Subcutaneous adipose tissue (tissue), 4 donors: ENCODE measurements around the gene DPEP3. TPM values are rescaled to one million over a fixed set of nuclear protein-coding genes. Genes with fewer than 3 reads are reported as not detected.

Source experiments
- small RNA-seq: library from RNA; depleted of rRNA; stranded (forward); fragments of <200 nt; gene quantifications from one replicate; pipeline ENCODE3, GENCODE V24; 2016
- total RNA-seq, 4 donors: library from RNA; depleted of rRNA; stranded (reverse); fragments of >200 nt; gene quantifications; one replicate each; pipeline ENCODE4 v1.1.0, GENCODE V29; 2016
- TF ChIP-seq, protein P1 (sequence below): fragments of 450-650 bp; IDR thresholded peaks from one replicate; pipeline ENCODE4 v1.5.1; 2016; ENCODE audit warnings: low read depth, mild to moderate bottlenecking, control low read depth, antibody characterized with exemption, moderate library complexity

DPEP3 gene
- total RNA-seq, 4 donors from 2014 or later: 0.22 TPM; not detected in 3

DNA sequence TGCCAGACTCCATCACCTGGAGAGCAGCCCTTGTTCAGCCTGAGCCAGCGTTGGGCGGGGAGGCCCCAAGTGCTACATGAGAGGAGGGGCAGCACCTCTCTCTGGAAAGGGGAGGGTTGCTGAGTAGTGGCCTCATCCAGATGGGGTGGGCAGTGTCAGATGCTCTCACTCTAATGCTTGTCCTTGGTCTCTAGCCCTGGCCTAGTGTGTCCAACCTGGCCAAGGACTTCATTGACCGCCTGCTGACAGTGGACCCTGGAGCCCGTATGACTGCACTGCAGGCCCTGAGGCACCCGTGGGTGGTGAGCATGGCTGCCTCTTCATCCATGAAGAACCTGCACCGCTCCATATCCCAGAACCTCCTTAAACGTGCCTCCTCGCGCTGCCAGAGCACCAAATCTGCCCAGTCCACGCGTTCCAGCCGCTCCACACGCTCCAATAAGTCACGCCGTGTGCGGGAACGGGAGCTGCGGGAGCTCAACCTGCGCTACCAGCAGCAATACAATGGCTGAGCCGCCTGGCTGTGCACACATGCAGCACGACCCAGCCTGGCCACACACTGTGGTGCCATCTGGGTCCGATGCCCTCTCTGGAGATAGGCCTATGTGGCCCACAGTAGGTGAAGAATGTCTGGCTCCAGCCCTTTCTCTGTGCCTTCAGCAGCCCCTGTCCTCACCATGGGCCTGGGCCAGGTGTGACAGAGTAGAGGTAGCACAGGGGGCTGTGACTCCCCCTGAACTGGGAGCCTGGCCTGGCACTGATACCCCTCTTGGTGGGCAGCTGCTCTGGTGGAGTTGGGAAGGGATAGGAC, 53.0 kb downstream of the DPEP3 start:
- TF ChIP-seq, protein P1, sequence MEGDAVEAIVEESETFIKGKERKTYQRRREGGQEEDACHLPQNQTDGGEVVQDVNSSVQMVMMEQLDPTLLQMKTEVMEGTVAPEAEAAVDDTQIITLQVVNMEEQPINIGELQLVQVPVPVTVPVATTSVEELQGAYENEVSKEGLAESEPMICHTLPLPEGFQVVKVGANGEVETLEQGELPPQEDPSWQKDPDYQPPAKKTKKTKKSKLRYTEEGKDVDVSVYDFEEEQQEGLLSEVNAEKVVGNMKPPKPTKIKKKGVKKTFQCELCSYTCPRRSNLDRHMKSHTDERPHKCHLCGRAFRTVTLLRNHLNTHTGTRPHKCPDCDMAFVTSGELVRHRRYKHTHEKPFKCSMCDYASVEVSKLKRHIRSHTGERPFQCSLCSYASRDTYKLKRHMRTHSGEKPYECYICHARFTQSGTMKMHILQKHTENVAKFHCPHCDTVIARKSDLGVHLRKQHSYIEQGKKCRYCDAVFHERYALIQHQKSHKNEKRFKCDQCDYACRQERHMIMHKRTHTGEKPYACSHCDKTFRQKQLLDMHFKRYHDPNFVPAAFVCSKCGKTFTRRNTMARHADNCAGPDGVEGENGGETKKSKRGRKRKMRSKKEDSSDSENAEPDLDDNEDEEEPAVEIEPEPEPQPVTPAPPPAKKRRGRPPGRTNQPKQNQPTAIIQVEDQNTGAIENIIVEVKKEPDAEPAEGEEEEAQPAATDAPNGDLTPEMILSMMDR: no peak

DNA sequence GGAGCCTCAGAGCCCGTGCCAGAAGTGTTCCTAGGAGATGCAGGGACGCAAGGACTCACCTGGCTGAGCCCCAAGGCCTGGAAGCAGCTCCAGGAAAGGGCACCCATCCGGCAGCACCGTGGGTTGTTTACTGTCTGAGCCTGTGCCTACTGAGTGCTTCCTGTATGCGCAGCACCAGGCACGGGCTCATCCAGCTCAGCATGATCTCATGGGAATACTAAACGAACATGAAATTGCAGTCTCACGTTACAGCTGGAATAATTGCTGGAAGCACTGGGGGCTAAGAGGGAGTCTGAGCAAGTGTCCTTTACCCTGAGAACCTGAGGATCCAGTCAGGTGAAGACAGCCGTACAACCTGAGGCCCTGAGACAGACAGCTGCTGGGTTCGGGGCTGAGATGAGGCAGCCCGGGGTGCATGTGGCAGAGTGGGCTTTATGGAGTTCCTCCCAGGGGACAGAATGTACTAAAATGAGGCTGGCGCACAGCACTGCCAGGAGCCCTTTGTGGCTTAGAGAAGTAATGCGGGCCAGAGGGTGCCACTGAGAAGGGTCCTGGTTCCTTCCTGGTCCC, 54.0 kb downstream of the DPEP3 start:
- TF ChIP-seq, protein P1: no peak

Small RNAs within 50 kb of the gene (small RNA-seq; reads per million reads assigned to genes)
- gene RNU6-359P: not detected

Other genes starting within 250 kb of the DPEP3 start
- gene RANBP10, start 173.9 kb downstream of the DPEP3 start, total RNA-seq: 10 to 100 TPM in 1 of 4 donors, 1 to 10 TPM in 3; 8.1 to 11.7 (median 9.3) TPM
- gene TSNAXIP1, start 173.6 kb downstream of the DPEP3 start, total RNA-seq: 1 to 10 TPM in 2 of 4 donors, under 1 TPM in 1, not detected in 1; 0.88 to 1.5 (median 1.0) TPM
- 10 to 100 TPM; 21.2 to 36.9 (median 34.0) TPM for gene THAP11, start 138.2 kb downstream of the DPEP3 start, total RNA-seq
- gene NUTF2, start 133.6 kb downstream of the DPEP3 start, total RNA-seq: 10 to 100 TPM; 56.5 to 98.2 (median 75.4) TPM
- 10 to 100 TPM; 22.8 to 48.0 (median 30.8) TPM for gene CENPT, start 132.8 kb downstream of the DPEP3 start, total RNA-seq
- 10 to 100 TPM; 21.0 to 47.5 (median 28.3) TPM for gene EDC4, start 107.4 kb downstream of the DPEP3 start, total RNA-seq
- 1 to 10 TPM in 3 of 4 donors, not detected in 1; 1.3 to 7.2 (median 2.5) TPM for gene NRN1L, start 95.6 kb downstream of the DPEP3 start, total RNA-seq
- gene PSKH1, start 87.2 kb downstream of the DPEP3 start, total RNA-seq: 10 to 100 TPM in 2 of 4 donors, 1 to 10 TPM in 2; 7.0 to 28.4 (median 10.9) TPM
- gene CTRL, start 48.6 kb downstream of the DPEP3 start, total RNA-seq: 1 to 10 TPM in 1 of 4 donors, under 1 TPM in 2, not detected in 1; 0.85 to 4.1 (median 0.88) TPM
- 10 to 100 TPM; 10.3 to 45.8 (median 39.9) TPM for gene PSMB10, start 43.6 kb downstream of the DPEP3 start, total RNA-seq
- gene LCAT, start 36.4 kb downstream of the DPEP3 start, total RNA-seq: 10 to 100 TPM in 2 of 4 donors, 1 to 10 TPM in 2; 7.9 to 16.2 (median 10.5) TPM
- 10 to 100 TPM; 36.2 to 77.2 (median 36.9) TPM for gene SLC12A4, start 11.9 kb downstream of the DPEP3 start, total RNA-seq
- 10 to 100 TPM in 1 of 4 donors, 1 to 10 TPM in 2, under 1 TPM in 1; 0.98 to 28.7 (median 9.5) TPM for gene DPEP2, start 19.0 kb upstream of the DPEP3 start, total RNA-seq
- gene DPEP2NB, start 35.4 kb upstream of the DPEP3 start, total RNA-seq: not detected
- 1 to 10 TPM; 6.2 to 8.5 (median 7.2) TPM for gene DDX28, start 42.7 kb upstream of the DPEP3 start, total RNA-seq
- gene DUS2, start 42.8 kb upstream of the DPEP3 start, total RNA-seq: 10 to 100 TPM in 2 of 4 donors, 1 to 10 TPM in 2; 6.4 to 19.8 (median 9.8) TPM
- 10 to 100 TPM; 39.9 to 47.6 (median 45.5) TPM for gene NFATC3, start 104.9 kb upstream of the DPEP3 start, total RNA-seq